Measurements from ENCODE around the gene ASB12.

The ASB12 gene

GRCh38 chrX:64176876-64177275, 53.5 kb downstream of the ASB12 start:
- Histone ChIP-seq H3K4me1 (ENCODE audit: control insufficient read depth, insufficient read depth, low read length) (no peaks in the 10 kb centered on the region), H3K36me3 (ENCODE audit: control insufficient read depth, insufficient read depth, low read length) (no peaks in the 10 kb centered on the region), H3K4me3 (ENCODE audit: low read length) (no peak overlapping the region), H3K27me3 (ENCODE audit: control insufficient read depth, insufficient read depth, low read length) (no peaks in the 10 kb centered on the region), H3K9ac (ENCODE audit: low read length) (no peak overlapping the region), H3K9me3 (ENCODE audit: control insufficient read depth, low read length) (no peaks in the 10 kb centered on the region)

Data from mucosa of stomach (tissue), 1 donor.